Immature natural killer cell (primary cell): Measurements from ENCODE around the gene HECTD2. TPM values are rescaled to one million over a fixed set of nuclear protein-coding genes. Genes with fewer than 3 reads are reported as not detected.
"Not testable (repeated sequence)": the region's sequence is repeated elsewhere in the genome, so short reads cannot be mapped to it uniquely, and the experiment has no call there.

ENCODE experiments used
- DNase-seq, 3 donors: peaks; one replicate each; pipeline ENCODE4 v3.0.0; 2022; ENCODE audit warnings: mixed read lengths in 1 of 3
- H3K27ac Mint-ChIP-seq, 6 donors: one replicate each; pipeline ENCODE4 v1.8.0; 2020; ENCODE audit warnings: mixed read lengths in 6 of 6, mild to moderate bottlenecking in 5 of 6, inconsistent platforms in 4 of 6, moderate library complexity in 3 of 6
- H3K27me3 Mint-ChIP-seq, 3 donors: one replicate each; pipeline ENCODE4 v1.8.0; 2020 to 2021; ENCODE audit warnings: low read depth in 3 of 3, mild to moderate bottlenecking in 3 of 3, mixed read lengths in 3 of 3, moderate library complexity in 3 of 3, inconsistent platforms in 1 of 3
- H3K36me3 Mint-ChIP-seq, 3 donors: one replicate each; pipeline ENCODE4 v1.8.0; 2020; ENCODE audit warnings: mixed read lengths in 3 of 3, inconsistent platforms in 2 of 3, mild to moderate bottlenecking in 2 of 3
- H3K4me1 Mint-ChIP-seq, 2 donors: one replicate each; pipeline ENCODE4 v1.8.0; 2020; ENCODE audit warnings: inconsistent platforms in 2 of 2, mild to moderate bottlenecking in 2 of 2, mixed read lengths in 2 of 2, moderate library complexity in 1 of 2
- H3K4me3 Mint-ChIP-seq, 5 donors: one replicate each; pipeline ENCODE4 v1.8.0; 2020; ENCODE audit warnings: mild to moderate bottlenecking in 5 of 5, mixed read lengths in 5 of 5, inconsistent platforms in 3 of 5, moderate library complexity in 3 of 5
- H3K9me3 Mint-ChIP-seq, 6 donors: one replicate each; pipeline ENCODE4 v1.8.0; 2020; ENCODE audit warnings: mild to moderate bottlenecking in 6 of 6, mixed read lengths in 6 of 6, inconsistent platforms in 4 of 6, moderate library complexity in 3 of 6
- polyA plus RNA-seq, 3 donors: library from polyadenylated mRNA; unstranded; fragments of 300-500 nt; fragmentation: Illumina TruSeq; gene quantifications; one replicate each; pipeline ENCODE4 v1.2.3, GENCODE V29; 2021

The HECTD2 gene
- polyA plus RNA-seq, 3 donors from 2014 or later, result 0.41 to 2.8 (median 1.3) TPM

- H3K27me3 Mint-ChIP-seq, result peaks cover 0 to 2% (median 0%) of the 10 kb centered on the region in 3 donors
- H3K27ac Mint-ChIP-seq, result no peak overlapping the region
- no peak for DNase-seq
- peaks cover 0 to 2% (median 0%) of the 10 kb centered on the region in 6 donors for H3K9me3 Mint-ChIP-seq
- H3K4me3 Mint-ChIP-seq, result no peak overlapping the region
- no peaks in the 10 kb centered on the region for H3K4me1 Mint-ChIP-seq
- H3K36me3 Mint-ChIP-seq, result no peaks in the 10 kb centered on the region
These were observed 104.6 kb downstream of the HECTD2 start for GRCh38 chr10:91514787-91515186.

DNA sequence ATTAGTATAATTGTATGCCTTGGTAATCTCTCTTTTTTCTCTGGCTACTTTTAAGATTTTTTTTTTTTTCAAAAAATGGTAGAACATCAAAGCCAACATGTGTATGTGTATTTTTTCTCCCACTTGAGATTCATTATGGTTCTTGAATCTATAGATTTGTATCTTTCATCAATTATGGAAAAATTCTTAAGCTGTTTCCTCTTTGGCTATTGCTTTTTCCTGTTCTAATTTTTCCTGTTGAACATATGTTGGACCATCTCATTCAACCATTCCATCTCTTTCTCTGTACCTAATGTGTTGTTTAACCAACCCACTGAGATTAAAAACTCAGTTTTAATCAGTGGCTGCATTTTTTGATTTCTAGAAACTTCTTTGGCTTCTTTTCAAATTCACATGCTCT is 107.2 kb downstream of the HECTD2 start:
- H3K27ac Mint-ChIP-seq, result no peak overlapping the region
- peaks cover 0 to 4% (median 0%) of the 10 kb centered on the region in 6 donors for H3K9me3 Mint-ChIP-seq
- no peaks in the 10 kb centered on the region for H3K4me1 Mint-ChIP-seq
- DNase-seq, result no peak
- H3K27me3 Mint-ChIP-seq, result peaks cover 0 to 3% (median 2%) of the 10 kb centered on the region in 3 donors
- H3K36me3 Mint-ChIP-seq, result no peaks in the 10 kb centered on the region
- H3K4me3 Mint-ChIP-seq, result no peak overlapping the region

DNA sequence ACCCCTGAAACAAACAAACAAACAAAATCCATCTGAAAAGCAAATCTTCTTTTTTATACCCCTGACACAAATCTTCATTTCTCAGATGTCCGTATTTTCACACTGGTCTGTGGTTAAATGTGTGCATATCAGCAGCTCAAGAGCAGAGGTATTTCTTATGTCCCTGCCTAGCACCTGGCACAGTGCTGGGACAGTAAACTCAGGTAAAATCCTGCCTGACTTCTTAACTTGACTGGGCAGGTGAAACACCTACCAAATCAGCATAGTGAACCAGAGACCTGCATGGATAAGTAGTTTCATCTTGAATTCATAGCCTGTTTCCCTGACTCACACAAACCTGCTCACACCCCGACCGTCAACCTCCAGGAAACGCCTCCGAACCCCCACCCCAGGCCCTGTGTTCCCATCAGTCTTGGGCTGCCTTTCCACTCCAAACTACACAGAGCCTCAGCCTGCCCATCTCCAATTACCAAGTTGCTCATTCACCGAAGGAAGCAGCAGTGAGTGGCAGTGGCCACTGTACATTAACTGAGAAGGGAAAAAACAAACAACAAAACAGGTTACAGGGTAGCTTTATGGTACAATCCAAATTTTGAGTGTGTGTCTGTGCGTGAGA is 109.9 kb downstream of the HECTD2 start:
- H3K4me3 Mint-ChIP-seq, result no peak overlapping the region
- H3K27me3 Mint-ChIP-seq, result peaks cover 0 to 5% (median 5%) of the 10 kb centered on the region in 3 donors
- no peaks in the 10 kb centered on the region for H3K4me1 Mint-ChIP-seq
- DNase-seq, result no peak
- H3K27ac Mint-ChIP-seq, result no peak overlapping the region
- no peaks in the 10 kb centered on the region for H3K36me3 Mint-ChIP-seq
- H3K9me3 Mint-ChIP-seq, result peaks cover 0 to 4% (median under 1%) of the 10 kb centered on the region in 6 donors

GRCh38 chr10:91520661-91521060 is 110.5 kb downstream of the HECTD2 start:
- Mint-ChIP-seq H3K27me3 (peaks cover 0 to 7% (median 5%) of the 10 kb centered on the region in 3 donors), H3K4me1 (no peaks in the 10 kb centered on the region), H3K4me3 (no peak overlapping the region), H3K27ac (no peak overlapping the region), H3K36me3 (no peaks in the 10 kb centered on the region), H3K9me3 (peaks cover 0 to 4% (median under 1%) of the 10 kb centered on the region in 6 donors)
- no peak for DNase-seq

GRCh38 chr10:91521439-91521838 is 111.3 kb downstream of the HECTD2 start:
- H3K27me3 Mint-ChIP-seq, result peaks cover 0 to 7% (median 4%) of the 10 kb centered on the region in 3 donors
- DNase-seq, result no peak
- H3K4me1 Mint-ChIP-seq, result no peaks in the 10 kb centered on the region
- no peak overlapping the region for H3K27ac Mint-ChIP-seq
- H3K36me3 Mint-ChIP-seq, result no peaks in the 10 kb centered on the region
- H3K9me3 Mint-ChIP-seq, result peaks cover 0 to 4% (median under 1%) of the 10 kb centered on the region in 6 donors
- no peak overlapping the region for H3K4me3 Mint-ChIP-seq

DNA sequence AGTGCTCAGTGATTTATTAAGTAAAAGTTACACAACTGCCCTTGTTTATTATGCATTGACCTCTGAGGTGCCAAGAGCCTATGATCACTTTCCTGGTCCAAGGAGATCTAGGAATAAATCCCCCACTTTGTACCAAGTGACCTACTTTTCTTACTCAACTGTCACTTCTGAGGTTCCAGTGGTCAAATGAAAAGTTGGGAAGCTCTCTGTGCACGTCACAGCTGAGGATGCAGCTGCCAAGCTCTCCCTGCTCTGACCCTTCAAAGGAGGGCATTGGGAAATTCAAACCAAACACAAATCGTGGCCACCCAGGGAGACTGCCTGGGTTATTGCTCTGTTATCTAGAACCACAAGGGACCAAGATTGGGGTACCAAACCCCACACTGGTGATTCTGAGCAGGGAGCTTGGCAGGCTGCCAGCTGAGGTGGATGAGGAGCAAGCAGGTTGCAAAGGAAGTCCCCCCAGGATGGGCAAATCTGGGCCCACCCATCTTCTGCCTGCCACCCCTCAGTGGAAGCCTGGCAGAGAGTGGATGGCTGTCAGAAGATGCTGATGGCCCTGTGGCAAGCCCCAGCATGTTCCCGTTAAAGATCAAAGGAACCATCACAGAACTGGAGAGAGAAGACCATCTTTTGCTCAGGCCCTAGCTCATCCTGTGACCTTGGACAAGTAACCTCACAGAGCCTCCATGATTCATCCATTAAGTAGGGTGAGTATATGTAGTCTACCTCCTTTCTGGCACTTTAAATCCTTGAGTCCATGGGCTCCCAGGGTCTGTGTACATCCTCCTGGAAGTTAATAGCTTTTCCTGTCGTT is 116.0 kb downstream of the HECTD2 start:
- Mint-ChIP-seq H3K4me1 (no peaks in the 10 kb centered on the region), H3K4me3 (no peak overlapping the region), H3K36me3 (no peaks in the 10 kb centered on the region), H3K27me3 (peaks cover 0 to 9% (median 4%) of the 10 kb centered on the region in 3 donors), H3K9me3 (peaks cover 0 to 2% (median 0%) of the 10 kb centered on the region in 6 donors), H3K27ac (no peak overlapping the region)
- no peak for DNase-seq

DNA sequence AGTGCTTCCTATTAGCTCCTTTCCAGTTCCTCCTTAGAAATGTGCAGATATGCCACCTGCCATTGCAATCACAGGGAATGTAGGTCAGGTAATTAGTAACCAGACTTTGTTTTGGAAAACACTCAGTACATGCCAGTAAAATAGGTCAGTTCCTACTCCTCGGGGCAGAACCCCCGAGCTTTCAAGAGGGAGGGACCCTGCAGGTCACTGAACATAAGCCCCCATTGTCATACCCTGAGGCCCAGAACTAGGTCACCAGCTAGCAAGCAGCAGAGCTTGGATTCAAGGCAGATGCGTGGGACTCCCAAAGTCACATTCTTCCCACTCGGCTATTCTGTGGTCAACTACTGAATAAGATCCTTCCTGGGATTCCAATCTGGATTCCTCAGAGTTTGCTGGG is 117.9 kb downstream of the HECTD2 start:
- peaks cover 0 to 2% (median 0%) of the 10 kb centered on the region in 6 donors for H3K9me3 Mint-ChIP-seq
- H3K27ac Mint-ChIP-seq, result no peak overlapping the region

GRCh38 chr10:91528768-91529167 is 118.6 kb downstream of the HECTD2 start:
- Mint-ChIP-seq H3K4me3 (no peak overlapping the region), H3K27ac (no peak overlapping the region), H3K4me1 (no peaks in the 10 kb centered on the region), H3K27me3 (peaks cover 0 to 15% (median 9%) of the 10 kb centered on the region in 3 donors), H3K9me3 (peaks cover 0 to 2% (median 0%) of the 10 kb centered on the region in 6 donors), H3K36me3 (no peaks in the 10 kb centered on the region)
- DNase-seq, result no peak

More for the DNA sequence above, 117.9 kb downstream of the HECTD2 start:
- no peaks in the 10 kb centered on the region for H3K4me1 Mint-ChIP-seq
- no peaks in the 10 kb centered on the region for H3K36me3 Mint-ChIP-seq
- no peak for DNase-seq
- H3K4me3 Mint-ChIP-seq, result no peak overlapping the region
- H3K27me3 Mint-ChIP-seq, result peaks cover 0 to 13% (median 7%) of the 10 kb centered on the region in 3 donors

DNA sequence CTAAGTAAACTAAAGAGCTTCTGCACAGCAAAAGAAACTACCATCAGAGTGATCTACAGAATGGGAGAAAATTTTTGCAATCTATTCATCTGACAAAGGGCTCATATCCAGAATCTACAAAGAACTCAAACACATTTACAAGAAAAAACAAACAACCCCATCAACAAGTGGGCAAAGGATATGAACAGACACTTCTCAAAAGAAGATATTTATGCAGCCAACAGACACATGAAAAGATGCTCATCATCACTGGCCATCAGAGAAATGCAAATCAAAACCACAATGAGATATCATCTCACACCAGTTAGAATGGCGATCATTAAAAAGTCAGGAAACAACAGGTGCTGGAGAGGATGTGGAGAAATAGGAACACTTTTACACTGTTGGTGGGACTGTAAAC is 124.6 kb downstream of the HECTD2 start:
- H3K9me3 Mint-ChIP-seq, H3K4me3 Mint-ChIP-seq, H3K27ac Mint-ChIP-seq, H3K4me1 Mint-ChIP-seq, H3K36me3 Mint-ChIP-seq, H3K27me3 Mint-ChIP-seq, DNase-seq: not testable (repeated sequence)

DNA sequence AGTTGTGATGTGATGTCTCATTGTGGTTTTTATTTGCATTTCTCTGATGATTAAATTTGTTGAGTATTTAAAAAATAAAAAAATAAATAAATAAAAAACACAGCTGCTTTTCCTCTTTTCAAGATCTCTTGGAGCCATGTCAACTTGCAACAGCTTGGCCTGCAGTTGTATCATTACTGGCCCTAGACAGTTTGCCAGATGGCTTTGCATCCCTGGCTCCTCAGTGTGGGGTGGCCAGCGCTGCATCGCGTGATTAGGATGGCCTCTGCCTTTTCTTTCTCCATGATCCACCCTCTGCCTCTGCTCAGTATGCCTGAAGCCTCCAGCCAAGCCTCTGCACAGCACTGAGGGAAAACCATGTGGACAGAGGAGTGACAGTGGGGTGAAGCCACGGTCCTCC is 126.0 kb downstream of the HECTD2 start:
- H3K36me3 Mint-ChIP-seq, result no peaks in the 10 kb centered on the region
- no peaks in the 10 kb centered on the region for H3K4me1 Mint-ChIP-seq

GRCh38 chr10:91536733-91537132 is 126.6 kb downstream of the HECTD2 start:
- H3K36me3 Mint-ChIP-seq, result no peaks in the 10 kb centered on the region
- no peak for DNase-seq
- no peaks in the 10 kb centered on the region for H3K4me1 Mint-ChIP-seq
- H3K27ac Mint-ChIP-seq, result no peak overlapping the region
- H3K4me3 Mint-ChIP-seq, result no peak overlapping the region
- peaks cover 2 to 7% (median 3%) of the 10 kb centered on the region in 3 donors for H3K27me3 Mint-ChIP-seq
- H3K9me3 Mint-ChIP-seq, result peaks cover 0 to 4% (median 0%) of the 10 kb centered on the region in 6 donors

More for the DNA sequence above, 126.0 kb downstream of the HECTD2 start:
- Mint-ChIP-seq H3K9me3 (peaks cover 0 to 3% (median 0%) of the 10 kb centered on the region in 6 donors), H3K27ac (no peak overlapping the region), H3K27me3 (peaks cover 2 to 9% (median 8%) of the 10 kb centered on the region in 3 donors), H3K4me3 (no peak overlapping the region)
- no peak for DNase-seq

GRCh38 chr10:91537614-91538383 is 127.7 kb downstream of the HECTD2 start:
- Mint-ChIP-seq H3K36me3 (peaks cover 0 to 3% (median 0%) of the 10 kb centered on the region in 3 donors), H3K27me3 (peaks cover 2 to 6% (median 3%) of the 10 kb centered on the region in 3 donors), H3K4me3 (no peak overlapping the region), H3K4me1 (no peaks in the 10 kb centered on the region), H3K9me3 (peaks cover 0 to 4% (median 0%) of the 10 kb centered on the region in 6 donors), H3K27ac (no peak overlapping the region)
- DNase-seq, result no peak

GRCh38 chr10:91539930-91540329 is 129.8 kb downstream of the HECTD2 start:
- no peak overlapping the region for H3K27ac Mint-ChIP-seq
- H3K4me3 Mint-ChIP-seq, result no peak overlapping the region
- no peaks in the 10 kb centered on the region for H3K4me1 Mint-ChIP-seq
- DNase-seq, result no peak
- H3K36me3 Mint-ChIP-seq, result peaks cover 0 to 3% (median 0%) of the 10 kb centered on the region in 3 donors
- peaks cover 0 to 4% (median 2%) of the 10 kb centered on the region in 3 donors for H3K27me3 Mint-ChIP-seq
- H3K9me3 Mint-ChIP-seq, result peaks cover 0 to 4% (median 0%) of the 10 kb centered on the region in 6 donors
